GM18951 (cell line): ENCODE measurements around the gene ZNF653.
"Not testable (repeated sequence)": the region's sequence is repeated elsewhere in the genome, so short reads cannot be mapped to it uniquely, and the experiment has no call there.

Source experiments
- POLR2A ChIP-seq: IDR thresholded peaks from 4 replicates; pipeline ENCODE4 v1.6.1; 2011; ENCODE audit warnings: mild to moderate bottlenecking; ENCODE audit not compliant: insufficient read length, insufficient read depth; ENCODE audit errors: extremely low read depth
- in situ Hi-C: fragments of 300-500 bp; cut with MboI; formaldehyde crosslinking; loops from one replicate; pipeline ENCODE4 v1.12.0; 2022; ENCODE audit warnings: low sequenced_read_pairs, mixed read lengths, inconsistent platforms; ENCODE audit not compliant: unreplicated experiment

The ZNF653 gene

DNA sequence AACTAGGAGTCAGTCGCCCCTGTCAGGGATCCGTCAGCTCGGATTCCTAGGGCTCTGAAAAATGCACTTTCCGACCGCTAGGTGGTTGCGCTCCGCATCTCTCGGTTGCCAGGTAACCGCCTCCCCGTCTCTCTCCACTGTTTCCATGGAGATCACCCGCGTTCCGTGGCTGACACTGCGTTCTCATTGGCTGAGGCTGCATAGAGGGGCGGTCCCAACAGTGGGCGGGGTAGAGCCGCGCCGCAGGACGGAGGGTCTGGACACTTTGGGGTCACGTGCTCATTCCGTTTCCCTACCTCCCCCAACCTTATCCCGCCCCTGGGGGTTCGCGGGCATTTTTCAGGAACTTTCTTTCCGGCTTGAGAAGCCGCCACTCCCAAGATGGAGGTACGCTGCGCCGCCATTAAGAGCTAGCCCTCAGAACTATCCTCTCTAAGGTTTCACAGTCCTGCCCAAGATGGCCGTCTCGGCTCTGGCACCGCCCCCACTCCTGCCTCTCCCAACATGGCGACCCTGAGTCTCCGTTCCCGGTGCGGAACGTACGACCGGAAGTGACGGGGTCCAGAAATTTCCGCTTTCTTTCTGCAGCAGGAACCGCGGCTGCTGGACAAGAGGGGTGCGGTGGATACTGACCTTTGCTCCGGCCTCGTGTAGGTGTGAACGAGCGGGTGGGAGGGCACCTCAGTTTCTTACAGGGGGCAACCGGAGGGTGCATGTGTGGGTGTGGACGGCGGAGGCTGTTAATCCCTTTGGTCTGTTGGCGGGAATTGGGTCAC is 70.4 kb downstream of the ZNF653 start, which contains the start of the genes ODAD3 and PRKCSH:
ODAD3 (minus strand) TSS at position 65 of the 776 bp plus-strand sequence. CDS start 105 bp downstream, outside the sequence.
PRKCSH (plus strand) TSS at position 579 of the 776 bp plus-strand sequence. CDS start 483 bp downstream, outside the sequence.
- in situ Hi-C loops = no loop called here
- TF ChIP-seq POLR2A = peak; percentile 82

DNA sequence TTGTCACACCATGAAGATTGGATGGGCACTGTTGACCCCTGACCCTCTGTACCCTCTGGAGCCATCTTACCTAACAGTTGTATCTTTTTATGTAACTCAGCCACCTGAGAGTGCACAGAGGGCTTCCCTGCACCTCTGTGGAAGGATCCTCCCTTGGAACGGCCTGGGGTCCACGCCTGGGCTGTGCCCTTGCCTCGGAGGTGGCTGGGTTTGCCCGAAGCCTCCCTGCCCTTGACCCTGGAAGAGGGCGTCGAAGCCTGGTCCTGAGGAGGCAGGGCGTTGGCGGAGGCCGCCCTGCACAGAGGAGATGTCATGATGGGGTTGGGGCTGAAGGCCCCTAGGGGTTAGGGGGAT is 71.0 kb downstream of the ZNF653 start:
- no peak for TF ChIP-seq POLR2A
- in situ Hi-C loops = no loop called here

DNA sequence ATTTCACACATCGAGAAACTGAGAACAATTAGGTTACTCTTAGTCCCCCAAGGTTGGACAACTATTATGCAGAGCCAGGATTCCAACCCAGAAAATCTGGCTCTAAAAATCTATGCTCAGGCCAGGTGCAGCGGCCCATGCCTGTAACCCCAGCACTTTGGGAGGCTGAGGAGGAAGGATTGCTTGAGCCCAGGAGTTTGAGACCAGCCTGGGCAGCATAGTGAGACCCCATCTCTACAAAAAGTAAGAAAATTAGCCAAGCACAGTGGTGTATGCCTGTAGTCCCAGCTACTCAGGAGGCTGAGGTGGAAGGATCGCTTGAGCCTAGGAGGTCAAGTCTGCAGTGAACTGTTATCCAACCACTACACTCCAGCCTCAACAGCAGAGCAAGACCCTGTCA is 72.1 kb downstream of the ZNF653 start:
- in situ Hi-C loops = not testable (repeated sequence)
